Measurements from ENCODE around the gene KCP.

Gene KCP

GRCh38 chr7:128909625-128910568 lies 612 bp downstream of the KCP start:
- no peak overlapping the region for H3K4me3 ChIP-seq (ENCODE audit: low read length)
- TF ChIP-seq ZNF274 (IDR thresholded peaks at IDR 0.05; ENCODE audit: low read depth, low read length): no peak

GRCh38 chr7:128908750-128909624 lies 1.5 kb downstream of the KCP start:
- H3K4me3 ChIP-seq (ENCODE audit: low read length): no peak overlapping the region

GRCh38 chr7:128906766-128907559 lies 3.5 kb downstream of the KCP start:
- no peak for TF ChIP-seq ZNF274 (IDR thresholded peaks at IDR 0.05; ENCODE audit: low read depth, low read length)
- no peak overlapping the region for H3K4me3 ChIP-seq (ENCODE audit: low read length)

More at GRCh38 chr7:128908750-128909624, 1.5 kb downstream of the KCP start:
- TF ChIP-seq ZNF274 (IDR thresholded peaks at IDR 0.05; ENCODE audit: low read depth, low read length): no peak

- no peak for TF ChIP-seq ZNF274 (IDR thresholded peaks at IDR 0.05; ENCODE audit: low read depth, low read length)
- no peak overlapping the region for H3K4me3 ChIP-seq (ENCODE audit: low read length)
These were observed 4.3 kb downstream of the KCP start for GRCh38 chr7:128906001-128906765.

- no peak for TF ChIP-seq ZNF274 (IDR thresholded peaks at IDR 0.05; ENCODE audit: low read depth, low read length)
- H3K4me3 ChIP-seq (ENCODE audit: low read length): no peak overlapping the region
These were observed 5.9 kb downstream of the KCP start for GRCh38 chr7:128904381-128905197.

- no peak for TF ChIP-seq ZNF274 (IDR thresholded peaks at IDR 0.05; ENCODE audit: low read depth, low read length)
- H3K4me3 ChIP-seq (ENCODE audit: low read length): no peak overlapping the region
These were observed 6.7 kb downstream of the KCP start for GRCh38 chr7:128903621-128904361.

GRCh38 chr7:128902761-128903585 lies 7.5 kb downstream of the KCP start:
- TF ChIP-seq ZNF274 (IDR thresholded peaks at IDR 0.05; ENCODE audit: low read depth, low read length): no peak
- no peak overlapping the region for H3K4me3 ChIP-seq (ENCODE audit: low read length)

GRCh38 chr7:128900237-128900636 lies 10.3 kb downstream of the KCP start:
- no peak for TF ChIP-seq ZNF274 (IDR thresholded peaks at IDR 0.05; ENCODE audit: low read depth, low read length)
- no peak overlapping the region for H3K4me3 ChIP-seq (ENCODE audit: low read length)

- TF ChIP-seq ZNF274 (IDR thresholded peaks at IDR 0.05; ENCODE audit: low read depth, low read length): no peak
- H3K4me3 ChIP-seq (ENCODE audit: low read length): no peak overlapping the region
These were observed 11.1 kb downstream of the KCP start for GRCh38 chr7:128899392-128899791.

GRCh38 chr7:128895320-128895719 lies 15.2 kb downstream of the KCP start:
- no peak for TF ChIP-seq ZNF274 (IDR thresholded peaks at IDR 0.05; ENCODE audit: low read depth, low read length)
- no peak overlapping the region for H3K4me3 ChIP-seq (ENCODE audit: low read length)

GRCh38 chr7:128894101-128894440 lies 16.4 kb downstream of the KCP start:
- no peak for TF ChIP-seq ZNF274 (IDR thresholded peaks at IDR 0.05; ENCODE audit: low read depth, low read length)
- H3K4me3 ChIP-seq (ENCODE audit: low read length): no peak overlapping the region
